ENCODE measurements around the gene RBMX2. TPM values are rescaled to one million over a fixed set of nuclear protein-coding genes. Genes with fewer than 3 reads are reported as not detected.
"Not testable (repeated sequence)": the region's sequence is repeated elsewhere in the genome, so short reads cannot be mapped to it uniquely, and the experiment has no call there.

The RBMX2 gene, protein sequence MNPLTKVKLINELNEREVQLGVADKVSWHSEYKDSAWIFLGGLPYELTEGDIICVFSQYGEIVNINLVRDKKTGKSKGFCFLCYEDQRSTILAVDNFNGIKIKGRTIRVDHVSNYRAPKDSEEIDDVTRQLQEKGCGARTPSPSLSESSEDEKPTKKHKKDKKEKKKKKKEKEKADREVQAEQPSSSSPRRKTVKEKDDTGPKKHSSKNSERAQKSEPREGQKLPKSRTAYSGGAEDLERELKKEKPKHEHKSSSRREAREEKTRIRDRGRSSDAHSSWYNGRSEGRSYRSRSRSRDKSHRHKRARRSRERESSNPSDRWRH
- 10 to 100 TPM; 25.5 to 26.4 (median 25.5) TPM for total RNA-seq

DNA sequence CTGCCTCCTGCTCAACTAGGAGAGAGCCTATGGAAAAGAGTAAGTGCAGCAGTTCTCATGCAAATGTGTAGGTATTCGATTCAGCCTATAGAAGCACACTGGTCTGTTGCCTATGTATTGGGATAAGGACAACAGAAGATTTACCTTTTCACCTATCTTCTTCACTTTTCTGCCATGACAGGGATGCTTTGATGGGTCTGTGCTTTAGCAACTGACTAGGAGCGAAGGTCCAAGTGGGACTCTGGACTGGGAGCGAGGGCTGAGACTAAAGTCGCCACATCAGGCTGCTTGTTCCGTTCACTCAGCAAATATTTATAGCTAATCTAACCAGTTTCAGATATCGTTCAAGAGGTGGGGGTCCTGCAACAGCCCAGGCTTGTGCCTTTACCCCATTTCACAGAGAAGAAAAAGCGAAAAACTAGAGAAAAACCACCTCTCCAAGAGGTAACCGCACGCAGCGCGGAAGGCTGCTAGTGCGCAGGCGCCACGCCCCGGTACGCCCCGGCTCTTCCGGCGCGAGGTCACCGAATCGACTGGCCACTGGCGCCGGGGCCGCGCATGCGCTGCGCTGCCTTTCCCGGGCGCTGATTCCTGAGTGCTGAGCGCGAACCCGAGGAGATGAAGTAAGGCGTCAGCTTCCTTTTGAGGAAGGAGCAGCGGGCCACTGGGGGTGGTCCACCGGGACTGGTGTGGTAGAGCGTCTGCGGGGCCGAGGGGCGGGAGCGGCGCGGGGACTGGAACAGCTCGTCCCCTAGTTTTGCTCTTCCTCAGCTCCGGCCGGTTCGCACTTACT lies at the start of gene RBMX2:
RBMX2 (plus strand) TSS at position 573 of the 793 bp plus-strand sequence; CDS start at position 619, 46 bp downstream.
- Mint-ChIP-seq H3K27me3 (ENCODE audit: low read depth) (peaks cover under 1% of the 10 kb centered on the region), H3K4me1 (ENCODE audit: low read depth) (peaks cover 18% of the 10 kb centered on the region), H3K36me3 (ENCODE audit: insufficient read depth) (no peaks in the 10 kb centered on the region), H3K9me3 (no peaks in the 10 kb centered on the region), H3K4me3 (peak within 1 kb of the TSS; percentile 96)
- ATAC-seq (peak; percentile 95 to 96), DNase-seq (peak; percentile 54)

DNA sequence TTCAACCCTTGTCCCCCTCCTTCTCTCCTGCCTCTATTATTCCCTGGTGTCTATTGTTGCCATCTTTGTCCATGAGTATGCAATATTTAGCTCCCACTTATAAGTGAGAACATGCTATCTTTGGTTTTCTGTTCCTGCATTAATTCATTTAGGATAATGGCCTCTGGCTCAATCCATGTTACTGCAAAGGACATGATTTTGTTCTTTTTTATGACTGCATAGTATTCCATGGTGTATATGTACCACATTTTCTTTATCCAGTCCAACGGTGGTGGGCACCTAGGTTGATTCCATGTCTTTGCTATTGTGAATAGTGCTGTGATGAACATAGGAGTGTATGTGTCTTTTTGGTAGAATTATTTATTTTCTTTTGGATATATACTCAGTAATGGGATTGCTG lies 49.7 kb upstream of the RBMX2 start:
- H3K27me3 Mint-ChIP-seq (ENCODE audit: low read depth); H3K4me3 Mint-ChIP-seq; H3K9me3 Mint-ChIP-seq; H3K4me1 Mint-ChIP-seq (ENCODE audit: low read depth); DNase-seq; ATAC-seq: not testable (repeated sequence)
- H3K36me3 Mint-ChIP-seq (ENCODE audit: insufficient read depth): peaks cover 25% of the 10 kb centered on the region

DNA sequence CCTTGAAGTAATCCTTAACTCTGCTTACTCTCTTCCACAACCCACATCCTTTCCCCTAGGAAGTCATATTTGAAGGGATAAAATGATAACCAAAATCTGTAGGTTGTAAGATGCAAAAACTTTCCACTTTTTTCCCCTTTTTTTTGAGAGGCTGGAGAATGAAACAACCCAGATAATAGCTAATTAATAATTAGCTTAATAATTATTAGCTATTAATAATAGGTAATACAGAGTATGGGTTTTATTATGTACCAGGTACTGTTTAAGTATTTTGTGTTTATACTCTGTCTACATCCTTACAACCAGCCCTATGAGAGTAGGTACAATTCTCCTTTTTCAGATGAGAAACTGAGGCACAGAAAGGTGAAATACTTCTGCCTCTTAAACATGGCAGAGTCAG lies 25.7 kb upstream of the RBMX2 start:
- Mint-ChIP-seq H3K36me3 (ENCODE audit: insufficient read depth) (peaks cover 3% of the 10 kb centered on the region), H3K4me1 (ENCODE audit: low read depth) (no peaks in the 10 kb centered on the region), H3K9me3 (no peaks in the 10 kb centered on the region), H3K27me3 (ENCODE audit: low read depth) (no peaks in the 10 kb centered on the region), H3K4me3 (no peak overlapping the region)
- DNase-seq: no peak
- ATAC-seq: no peak

DNA sequence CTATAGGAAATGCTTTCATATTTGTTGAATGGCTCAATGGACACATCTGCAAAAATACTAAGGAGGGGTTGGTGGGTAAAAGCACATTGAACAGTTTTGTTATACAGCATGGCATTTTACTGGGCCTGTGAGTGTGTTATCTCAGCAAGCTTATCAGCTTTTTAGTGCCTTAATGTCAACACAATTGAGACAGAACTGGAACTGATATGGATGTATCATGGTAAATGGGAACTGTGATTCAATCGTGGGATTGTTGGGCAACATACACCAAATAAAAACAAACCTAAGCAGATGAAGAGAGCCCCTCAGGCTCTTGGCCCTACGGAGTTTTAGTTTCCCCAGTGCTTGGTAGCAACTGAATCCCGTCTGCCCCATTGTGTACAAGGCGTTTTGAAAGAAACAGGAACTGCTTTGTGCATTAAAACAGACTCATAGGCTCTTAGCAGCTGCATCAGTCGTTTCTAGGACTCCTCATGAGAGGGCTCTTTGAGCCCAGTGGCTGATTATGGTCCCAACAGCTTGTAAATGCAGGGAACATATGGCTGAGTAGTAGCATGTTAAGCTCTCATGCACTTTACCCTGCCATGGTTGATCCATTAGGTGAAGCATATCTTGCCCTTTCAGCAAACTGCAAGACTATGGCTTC lies 23.6 kb upstream of the RBMX2 start:
- peaks cover 2% of the 10 kb centered on the region for H3K27me3 Mint-ChIP-seq (ENCODE audit: low read depth)
- no peak overlapping the region for H3K4me3 Mint-ChIP-seq
- DNase-seq: no peak
- ATAC-seq: no peak
- no peaks in the 10 kb centered on the region for H3K4me1 Mint-ChIP-seq (ENCODE audit: low read depth)
- no peaks in the 10 kb centered on the region for H3K9me3 Mint-ChIP-seq
- H3K36me3 Mint-ChIP-seq (ENCODE audit: insufficient read depth): no peaks in the 10 kb centered on the region

DNA sequence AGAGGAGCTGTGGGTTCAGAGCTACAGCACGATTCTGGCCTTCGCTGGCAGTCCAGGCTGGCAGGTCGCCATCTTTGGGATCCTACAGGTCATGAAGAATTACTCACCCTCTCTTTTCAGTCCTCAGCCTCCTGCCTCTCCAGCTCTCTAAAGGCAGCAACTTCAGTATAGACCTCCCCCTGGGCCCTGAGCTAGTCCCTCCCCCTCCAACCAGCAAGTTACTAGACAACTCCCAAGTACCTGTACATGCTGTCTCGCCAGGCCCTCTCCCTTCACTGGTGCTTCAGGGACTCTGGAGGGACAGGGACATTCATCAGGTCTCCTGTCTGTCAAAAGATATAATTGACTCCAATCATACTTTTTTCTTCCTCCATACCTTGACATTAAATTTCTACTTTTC lies 16.3 kb upstream of the RBMX2 start, which contains the start of gene GPR119:
GPR119 (minus strand) TSS at position 155 of the 400 bp plus-strand sequence. CDS start 227 bp downstream, outside the sequence.
- DNase-seq (no peak), ATAC-seq (no peak)
- no peaks in the 10 kb centered on the region for H3K9me3 Mint-ChIP-seq
- no peaks in the 10 kb centered on the region for H3K4me1 Mint-ChIP-seq (ENCODE audit: low read depth)
- peaks cover 5% of the 10 kb centered on the region for H3K27me3 Mint-ChIP-seq (ENCODE audit: low read depth)
- no peaks in the 10 kb centered on the region for H3K36me3 Mint-ChIP-seq (ENCODE audit: insufficient read depth)
- no peak within 1 kb of the TSS for H3K4me3 Mint-ChIP-seq

DNA sequence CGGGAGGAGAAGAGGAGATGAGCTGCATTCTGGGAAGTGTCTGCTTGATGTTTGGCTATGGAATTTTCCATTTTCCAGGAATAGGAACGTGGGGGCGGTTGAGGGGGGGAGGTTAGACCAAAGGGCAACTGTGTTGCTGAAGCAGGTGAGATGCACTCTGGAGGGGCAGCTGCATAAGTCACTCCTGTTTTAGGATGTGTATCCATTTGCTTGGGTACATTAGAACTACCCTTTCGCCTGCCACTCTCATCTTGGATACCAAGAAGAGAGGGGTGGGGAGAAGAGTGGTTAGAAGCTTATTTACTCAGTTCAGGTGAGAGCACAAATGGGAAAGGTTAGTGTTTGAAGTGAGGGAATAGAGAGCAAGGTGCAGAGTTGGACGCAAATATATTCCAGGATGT lies 15.4 kb upstream of the RBMX2 start:
- DNase-seq (no peak), ATAC-seq (no peak)
- Mint-ChIP-seq H3K27me3 (ENCODE audit: low read depth) (peaks cover 5% of the 10 kb centered on the region), H3K9me3 (no peaks in the 10 kb centered on the region), H3K36me3 (ENCODE audit: insufficient read depth) (no peaks in the 10 kb centered on the region), H3K4me1 (ENCODE audit: low read depth) (no peaks in the 10 kb centered on the region), H3K4me3 (no peak overlapping the region)

DNA sequence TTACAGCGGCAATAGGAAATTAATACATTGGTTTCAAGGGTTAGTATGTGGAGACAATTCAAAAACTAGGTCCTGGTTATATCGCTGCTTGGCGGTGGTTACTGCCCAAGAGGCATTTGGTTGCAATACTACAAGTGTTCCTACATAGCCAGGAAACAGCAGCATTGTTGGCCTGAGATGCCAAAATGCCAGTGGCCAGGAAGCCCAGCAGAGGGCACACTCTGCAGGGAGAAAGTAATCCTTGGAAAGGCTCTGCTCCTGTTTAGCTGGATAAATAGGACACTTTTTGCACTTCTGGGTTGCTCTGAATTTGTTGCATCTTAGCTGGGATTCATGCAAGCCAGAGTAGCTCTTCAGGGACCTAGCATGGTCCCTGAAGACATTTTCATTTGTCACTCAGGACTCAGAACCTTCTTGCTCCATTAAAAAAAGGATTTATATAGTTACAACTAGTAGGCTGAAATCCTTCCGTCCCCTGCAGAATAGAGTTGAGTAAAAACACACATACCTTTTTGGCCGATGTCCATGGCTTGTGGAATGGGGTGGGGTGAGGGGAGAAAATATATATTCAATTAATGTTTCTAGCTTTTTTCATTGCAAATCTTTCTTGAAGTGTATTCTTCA lies 8.2 kb upstream of the RBMX2 start:
- ATAC-seq (no peak), DNase-seq (no peak)
- Mint-ChIP-seq H3K9me3 (no peaks in the 10 kb centered on the region), H3K36me3 (ENCODE audit: insufficient read depth) (no peaks in the 10 kb centered on the region), H3K4me1 (ENCODE audit: low read depth) (no peaks in the 10 kb centered on the region), H3K27me3 (ENCODE audit: low read depth) (peaks cover 11% of the 10 kb centered on the region), H3K4me3 (no peak overlapping the region)

DNA sequence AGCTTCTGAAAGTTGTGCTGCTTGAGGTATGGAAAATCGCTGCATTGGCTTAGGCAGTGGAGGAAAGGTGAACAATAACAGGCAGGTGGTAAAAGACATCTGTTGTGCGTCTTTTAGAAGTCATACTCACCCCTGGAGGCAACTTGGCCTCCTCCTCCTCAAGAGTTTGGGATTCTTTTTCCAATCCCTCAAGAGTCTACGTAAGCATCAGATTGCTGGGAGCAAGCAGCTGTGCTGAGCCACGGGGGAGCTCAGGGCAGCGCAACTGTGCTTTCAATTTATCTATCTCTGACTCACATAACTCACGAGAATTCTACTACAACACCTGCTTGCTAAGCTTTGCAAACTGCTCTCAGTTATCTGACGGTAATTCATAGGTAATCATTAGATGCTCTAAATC lies 6.4 kb upstream of the RBMX2 start:
- Mint-ChIP-seq H3K36me3 (ENCODE audit: insufficient read depth) (no peaks in the 10 kb centered on the region), H3K9me3 (no peaks in the 10 kb centered on the region), H3K27me3 (ENCODE audit: low read depth) (peaks cover 11% of the 10 kb centered on the region), H3K4me3 (no peak overlapping the region), H3K4me1 (ENCODE audit: low read depth) (no peaks in the 10 kb centered on the region)
- no peak for ATAC-seq
- DNase-seq: no peak

DNA sequence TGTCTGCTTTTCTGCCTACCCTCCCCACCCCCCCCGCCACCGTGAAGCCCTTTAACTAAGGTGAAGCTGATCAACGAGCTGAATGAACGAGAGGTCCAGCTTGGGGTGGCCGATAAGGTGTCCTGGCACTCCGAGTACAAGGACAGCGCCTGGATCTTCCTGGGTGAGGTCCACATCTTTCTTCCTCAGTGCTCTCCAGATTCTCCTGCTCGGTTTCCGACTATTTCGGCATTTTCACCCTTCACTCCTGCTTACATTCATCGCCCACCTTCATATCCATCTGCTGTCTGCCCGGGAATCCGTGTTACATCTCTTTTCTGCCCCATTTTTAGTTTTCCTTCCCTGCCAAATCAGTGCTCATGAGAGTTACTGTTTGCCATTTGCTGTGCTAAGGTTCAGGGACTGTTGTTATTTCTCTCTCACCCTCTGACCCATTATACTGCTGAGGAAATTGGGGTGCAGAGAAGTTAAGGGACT lies 459 bp downstream of the RBMX2 start:
- peak overlapping the region; percentile 96 for H3K4me3 Mint-ChIP-seq
- no peak for ATAC-seq
- DNase-seq: no peak

DNA sequence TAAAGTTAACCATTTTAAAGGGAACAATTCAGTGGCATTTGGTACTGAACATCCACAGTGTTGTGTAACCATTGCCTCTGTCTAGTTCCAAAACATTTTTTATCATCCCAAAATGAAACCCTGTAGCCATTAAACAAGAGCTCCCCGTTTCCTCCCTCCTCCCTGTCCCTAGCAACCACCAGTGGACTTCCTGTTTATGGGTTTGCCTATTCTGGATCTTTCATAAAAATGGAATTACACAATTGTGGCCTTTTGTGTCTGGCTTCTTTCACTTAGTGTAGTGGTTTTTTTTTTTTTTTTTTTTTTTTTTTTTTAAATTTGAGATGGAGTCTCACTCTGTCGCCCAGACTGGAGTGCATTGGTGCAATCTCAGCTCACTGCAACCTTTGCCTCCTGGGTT lies 11.6 kb downstream of the RBMX2 start:
- peaks cover 13% of the 10 kb centered on the region for H3K36me3 Mint-ChIP-seq (ENCODE audit: insufficient read depth)
- H3K4me1 Mint-ChIP-seq (ENCODE audit: low read depth): no peaks in the 10 kb centered on the region
- no peak overlapping the region for H3K4me3 Mint-ChIP-seq
- no peaks in the 10 kb centered on the region for H3K27me3 Mint-ChIP-seq (ENCODE audit: low read depth)
- H3K9me3 Mint-ChIP-seq: no peaks in the 10 kb centered on the region
- DNase-seq (no peak), ATAC-seq (no peak)

More for the DNA sequence above, 459 bp downstream of the RBMX2 start:
- Mint-ChIP-seq H3K9me3 (no peaks in the 10 kb centered on the region), H3K27me3 (ENCODE audit: low read depth) (no peaks in the 10 kb centered on the region), H3K4me1 (ENCODE audit: low read depth) (peaks cover 18% of the 10 kb centered on the region), H3K36me3 (ENCODE audit: insufficient read depth) (no peaks in the 10 kb centered on the region)

DNA sequence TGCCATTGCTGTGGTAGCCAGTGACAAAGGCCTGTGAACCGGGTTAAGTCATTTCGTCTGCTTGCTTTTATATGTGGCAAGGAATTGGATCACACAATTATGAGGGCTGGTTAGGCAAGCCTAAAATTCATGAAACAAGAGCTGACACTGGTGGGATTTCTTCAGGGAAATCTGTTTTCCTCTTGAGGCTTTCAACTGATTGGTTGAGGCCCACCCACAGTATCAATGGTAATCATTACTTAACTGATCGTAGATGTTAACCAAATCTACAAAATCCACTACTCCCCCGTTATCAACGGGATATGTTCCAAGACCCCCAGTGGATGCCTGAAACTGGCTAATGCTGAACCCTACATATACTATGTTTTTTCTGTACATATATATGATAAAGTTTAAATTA lies 13.0 kb downstream of the RBMX2 start:
- H3K9me3 Mint-ChIP-seq: no peaks in the 10 kb centered on the region
- DNase-seq (no peak), ATAC-seq (no peak)
- H3K4me3 Mint-ChIP-seq: no peak overlapping the region
- H3K4me1 Mint-ChIP-seq (ENCODE audit: low read depth): no peaks in the 10 kb centered on the region
- peaks cover 9% of the 10 kb centered on the region for H3K36me3 Mint-ChIP-seq (ENCODE audit: insufficient read depth)
- no peaks in the 10 kb centered on the region for H3K27me3 Mint-ChIP-seq (ENCODE audit: low read depth)

DNA sequence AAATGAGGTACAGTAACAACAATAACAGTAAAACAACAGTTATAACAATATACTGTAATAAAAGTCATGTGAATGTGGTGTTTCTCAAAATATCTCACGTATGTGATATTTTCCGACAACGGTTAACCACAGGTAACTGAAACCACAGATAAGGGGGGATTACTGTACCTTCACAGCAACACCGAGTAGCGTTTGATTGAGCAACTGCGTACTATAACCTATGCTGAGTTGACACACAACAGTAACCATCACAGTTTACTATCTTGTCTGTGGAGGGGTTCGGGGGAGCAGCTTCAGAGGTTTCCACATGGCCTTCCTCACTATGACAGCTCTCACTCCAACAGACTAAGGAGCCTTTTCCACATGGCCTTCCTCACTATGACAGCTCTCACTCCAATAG lies 13.4 kb downstream of the RBMX2 start:
- no peaks in the 10 kb centered on the region for H3K9me3 Mint-ChIP-seq
- no peak overlapping the region for H3K4me3 Mint-ChIP-seq
- ATAC-seq: peak; percentile 30 to 46
- no peak for DNase-seq
- H3K4me1 Mint-ChIP-seq (ENCODE audit: low read depth): no peaks in the 10 kb centered on the region
- H3K27me3 Mint-ChIP-seq (ENCODE audit: low read depth): no peaks in the 10 kb centered on the region
- H3K36me3 Mint-ChIP-seq (ENCODE audit: insufficient read depth): peaks cover 7% of the 10 kb centered on the region

DNA sequence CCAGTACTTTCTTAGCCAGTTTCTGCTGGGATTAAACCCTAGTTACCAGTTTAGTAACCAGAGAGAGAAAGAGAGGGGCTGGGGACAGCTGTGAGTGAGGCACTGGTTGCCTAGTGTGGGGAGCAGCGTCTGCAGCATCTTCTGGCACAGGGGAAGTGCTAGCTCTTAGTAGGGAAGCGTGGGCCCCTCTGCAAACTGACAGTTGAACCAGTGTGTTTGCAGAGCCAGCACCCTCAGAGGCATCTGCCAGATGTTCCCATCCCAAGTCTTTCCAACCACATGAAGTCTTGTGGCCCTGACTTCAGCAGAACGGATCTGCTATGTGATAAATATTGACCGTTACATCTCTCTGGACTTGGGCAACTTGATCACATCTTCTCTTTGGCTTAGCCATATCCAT lies 15.0 kb downstream of the RBMX2 start:
- ATAC-seq (no peak), DNase-seq (no peak)
- Mint-ChIP-seq H3K9me3 (no peaks in the 10 kb centered on the region), H3K36me3 (ENCODE audit: insufficient read depth) (peaks cover 4% of the 10 kb centered on the region), H3K4me3 (no peak overlapping the region), H3K27me3 (ENCODE audit: low read depth) (no peaks in the 10 kb centered on the region), H3K4me1 (ENCODE audit: low read depth) (no peaks in the 10 kb centered on the region)

DNA sequence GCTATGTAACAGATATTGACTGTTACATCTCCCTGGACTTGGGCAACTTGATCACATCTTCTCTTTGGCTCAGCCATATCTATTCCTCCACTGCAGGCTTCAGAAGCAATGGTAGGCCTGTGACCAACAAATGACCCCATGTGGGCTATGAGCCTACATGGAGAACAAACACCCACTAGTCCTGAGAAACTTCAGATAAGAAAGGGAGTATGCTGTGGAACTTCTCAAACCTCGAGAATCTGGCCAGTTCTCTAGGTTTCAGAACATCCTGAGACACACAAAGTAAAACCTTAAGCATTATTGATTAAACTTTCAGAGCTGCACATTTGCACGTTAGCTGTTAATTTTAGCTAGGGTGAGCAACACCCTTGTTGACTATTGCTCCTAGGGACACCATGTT lies 16.3 kb downstream of the RBMX2 start:
- Mint-ChIP-seq H3K4me3 (no peak overlapping the region), H3K9me3 (no peaks in the 10 kb centered on the region), H3K4me1 (ENCODE audit: low read depth) (no peaks in the 10 kb centered on the region), H3K27me3 (ENCODE audit: low read depth) (no peaks in the 10 kb centered on the region), H3K36me3 (ENCODE audit: insufficient read depth) (peaks cover 4% of the 10 kb centered on the region)
- DNase-seq (no peak), ATAC-seq (no peak)
